Measurements from ENCODE around the gene FNDC3A. TPM values are rescaled to one million over a fixed set of nuclear protein-coding genes. Genes with fewer than 3 reads are reported as not detected.
A peak's percentile ranks its signal among the peaks of the same experiment; 100 is the strongest.
"Not testable (repeated sequence)": the region's sequence is repeated elsewhere in the genome, so short reads cannot be mapped to it uniquely, and the experiment has no call there.

FNDC3A gene
- total and polyA plus RNA-seq, 4 experiments from 2014 or later, result 4.6 to 44.4 (median 28.1) TPM

- no peaks in the 10 kb centered on the region for H3K9me3 ChIP-seq (ENCODE audit: control insufficient read depth in 1 of 2, low read length in 2 of 2)
- Mint-ChIP-seq H3K9me3 (peaks cover 0 to 5% (median 1%) of the 10 kb centered on the region in 8 donors), H3K36me3 (peaks cover 22 to 34% of the 10 kb centered on the region in 2 donors), H3K4me1 (peaks cover 8 to 42% (median 29%) of the 10 kb centered on the region in 4 donors), H3K27ac (no peak overlapping the region), H3K27me3 (no peaks in the 10 kb centered on the region), H3K4me3 (no peak overlapping the region)
- no peak overlapping the region for H3K27ac ChIP-seq (ENCODE audit: low read depth, low read length)
- no peak for DNase-seq
- intact Hi-C loops (cut with micrococcal nuclease), result no loop called here
- no peaks in the 10 kb centered on the region for H3K4me1 ChIP-seq (ENCODE audit: insufficient read depth, low read length)
- no peaks in the 10 kb centered on the region for H3K27me3 ChIP-seq (ENCODE audit: insufficient read depth, low read length)
- no peak overlapping the region for H3K4me3 ChIP-seq (ENCODE audit: low read length in 2 of 2)
- H3K36me3 ChIP-seq (ENCODE audit: insufficient read depth, low read length), result no peaks in the 10 kb centered on the region
- ChIA-PET POLR2A (ENCODE audit: partially characterized antibody) (no interaction called here), CTCF (ENCODE audit: partially characterized antibody) (interaction anchor here (1.0 kb wide), 1 partner anchor 17 kb away, joined by 3 read pairs; the partner anchor contains the start of gene FNDC3A)
Observed at GRCh38 chr13:48993150-48993549, 17.4 kb downstream of the FNDC3A start.

- H3K36me3 ChIP-seq (ENCODE audit: insufficient read depth, low read length), result no peaks in the 10 kb centered on the region
- H3K4me3 ChIP-seq (ENCODE audit: low read length in 2 of 2), result no peak overlapping the region
Observed at GRCh38 chr13:48994706-48995105, 19.0 kb downstream of the FNDC3A start.

GRCh38 chr13:48998641-48999292, 23.1 kb downstream of the FNDC3A start:
- Histone ChIP-seq H3K27ac (ENCODE audit: low read depth, low read length) (no peak overlapping the region), H3K36me3 (ENCODE audit: insufficient read depth, low read length) (no peaks in the 10 kb centered on the region), H3K4me1 (ENCODE audit: insufficient read depth, low read length) (no peaks in the 10 kb centered on the region), H3K9me3 (ENCODE audit: control insufficient read depth in 1 of 2, low read length in 2 of 2) (no peaks in the 10 kb centered on the region), H3K27me3 (ENCODE audit: insufficient read depth, low read length) (no peaks in the 10 kb centered on the region), H3K4me3 (ENCODE audit: low read length in 2 of 2) (no peak overlapping the region)
- Mint-ChIP-seq H3K4me3 (peak overlapping the region in 1 of 8 donors; percentile 17), H3K36me3 (peaks cover 45 to 53% of the 10 kb centered on the region in 2 donors), H3K27ac (no peak overlapping the region), H3K4me1 (peaks cover 21 to 37% (median 26%) of the 10 kb centered on the region in 4 donors), H3K9me3 (peaks cover 4 to 35% (median 30%) of the 10 kb centered on the region in 8 donors), H3K27me3 (no peaks in the 10 kb centered on the region)
- DNase-seq, result no peak
- ChIA-PET POLR2A (ENCODE audit: partially characterized antibody) (no interaction called here), CTCF (ENCODE audit: partially characterized antibody) (no interaction called here)
- intact Hi-C loops (cut with micrococcal nuclease), result no loop called here

More at GRCh38 chr13:48994706-48995105, 19.0 kb downstream of the FNDC3A start:
- Mint-ChIP-seq H3K36me3 (peaks cover 35 to 44% of the 10 kb centered on the region in 2 donors), H3K4me1 (peaks cover 13 to 39% (median 30%) of the 10 kb centered on the region in 4 donors), H3K4me3 (no peak overlapping the region), H3K27me3 (no peaks in the 10 kb centered on the region), H3K9me3 (peaks cover 3 to 17% (median 12%) of the 10 kb centered on the region in 8 donors), H3K27ac (no peak overlapping the region)
- no peaks in the 10 kb centered on the region for H3K4me1 ChIP-seq (ENCODE audit: insufficient read depth, low read length)
- ChIA-PET POLR2A (ENCODE audit: partially characterized antibody) (interaction anchor here (0.8 kb wide), 1 partner anchor 41 kb away, joined by 3 read pairs; no protein-coding TSS in a partner anchor), CTCF (ENCODE audit: partially characterized antibody) (no interaction called here)
- no peaks in the 10 kb centered on the region for H3K9me3 ChIP-seq (ENCODE audit: control insufficient read depth in 1 of 2, low read length in 2 of 2)
- no peak overlapping the region for H3K27ac ChIP-seq (ENCODE audit: low read depth, low read length)
- intact Hi-C loops (cut with micrococcal nuclease), result no loop called here
- no peaks in the 10 kb centered on the region for H3K27me3 ChIP-seq (ENCODE audit: insufficient read depth, low read length)
- DNase-seq, result no peak

DNA sequence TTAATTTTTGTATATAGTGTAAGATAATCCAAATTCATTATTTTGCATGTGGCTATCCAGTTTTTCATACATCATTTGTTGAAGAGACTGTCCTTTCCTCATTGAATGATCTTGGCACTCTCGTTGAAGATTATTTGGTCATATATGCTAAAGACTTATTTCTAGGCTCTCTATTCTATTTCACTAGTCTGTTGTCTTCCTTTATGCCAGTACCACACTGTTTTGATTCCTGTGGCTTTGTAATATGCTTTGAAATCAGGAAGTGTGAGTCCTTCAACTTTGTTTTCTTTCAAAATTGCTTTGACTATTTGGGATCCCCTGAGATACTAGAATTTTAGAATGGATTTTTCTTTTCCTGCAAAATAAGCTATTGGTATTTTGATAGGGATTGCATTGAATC, 24.5 kb downstream of the FNDC3A start:
- Mint-ChIP-seq H3K4me1 (peaks cover 19 to 33% (median 23%) of the 10 kb centered on the region in 4 donors), H3K9me3 (peaks cover 4 to 35% (median 30%) of the 10 kb centered on the region in 8 donors), H3K27me3 (no peaks in the 10 kb centered on the region), H3K27ac (no peak overlapping the region), H3K4me3 (no peak overlapping the region), H3K36me3 (peaks cover 40 to 53% of the 10 kb centered on the region in 2 donors)
- Histone ChIP-seq H3K27me3 (ENCODE audit: insufficient read depth, low read length) (no peaks in the 10 kb centered on the region), H3K9me3 (ENCODE audit: control insufficient read depth in 1 of 2, low read length in 2 of 2) (no peaks in the 10 kb centered on the region), H3K4me1 (ENCODE audit: insufficient read depth, low read length) (no peaks in the 10 kb centered on the region), H3K4me3 (ENCODE audit: low read length in 2 of 2) (no peak overlapping the region), H3K27ac (ENCODE audit: low read depth, low read length) (no peak overlapping the region), H3K36me3 (ENCODE audit: insufficient read depth, low read length) (no peaks in the 10 kb centered on the region)
- POLR2A ChIA-PET (ENCODE audit: partially characterized antibody), result no interaction called here
- CTCF ChIA-PET (ENCODE audit: partially characterized antibody), result interaction anchor here (0.6 kb wide), 1 partner anchor 107 kb away, joined by 3 read pairs; no protein-coding TSS in a partner anchor
- intact Hi-C loops (cut with micrococcal nuclease), result no loop called here
- no peak for DNase-seq

GRCh38 chr13:49018986-49019635, 43.4 kb downstream of the FNDC3A start:
- H3K4me3 ChIP-seq (ENCODE audit: low read length in 2 of 2); H3K27ac Mint-ChIP-seq; H3K27me3 ChIP-seq (ENCODE audit: insufficient read depth, low read length); DNase-seq; POLR2A ChIA-PET (ENCODE audit: partially characterized antibody); H3K27me3 Mint-ChIP-seq; H3K4me1 ChIP-seq (ENCODE audit: insufficient read depth, low read length); H3K27ac ChIP-seq (ENCODE audit: low read depth, low read length); intact Hi-C loops (cut with micrococcal nuclease); H3K4me3 Mint-ChIP-seq; H3K4me1 Mint-ChIP-seq; H3K9me3 ChIP-seq (ENCODE audit: control insufficient read depth in 1 of 2, low read length in 2 of 2); H3K36me3 ChIP-seq (ENCODE audit: insufficient read depth, low read length); CTCF ChIA-PET (ENCODE audit: partially characterized antibody): not testable (repeated sequence)
- Mint-ChIP-seq H3K36me3 (peaks cover 30 to 45% of the 10 kb centered on the region in 2 donors), H3K9me3 (peaks cover 0 to 11% (median 3%) of the 10 kb centered on the region in 8 donors)

DNA sequence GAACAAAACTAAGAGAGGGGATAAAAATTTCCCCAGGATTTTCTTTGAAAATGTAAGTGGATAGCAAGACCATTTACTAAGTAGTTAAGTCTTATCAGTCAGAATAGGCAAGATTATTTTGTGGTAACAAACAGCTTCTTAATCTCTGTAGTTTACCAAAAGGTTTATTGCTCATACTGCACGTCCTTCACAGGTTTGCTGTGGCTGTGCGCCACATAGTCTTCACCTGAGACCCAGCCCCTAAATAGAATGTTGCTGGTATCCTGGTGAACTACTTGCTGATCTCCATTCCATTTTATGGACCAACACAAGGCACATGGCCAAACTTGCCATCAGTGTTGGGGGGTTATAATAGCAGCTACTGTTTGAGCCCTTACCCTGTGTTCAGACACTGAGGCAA, 44.6 kb downstream of the FNDC3A start:
- H3K9me3 ChIP-seq (ENCODE audit: control insufficient read depth in 1 of 2, low read length in 2 of 2), result no peaks in the 10 kb centered on the region
- no peak overlapping the region for H3K27ac Mint-ChIP-seq
- no peak overlapping the region for H3K27ac ChIP-seq (ENCODE audit: low read depth, low read length)
- peaks cover 0 to 7% (median 0%) of the 10 kb centered on the region in 4 donors for H3K4me1 Mint-ChIP-seq
- DNase-seq, result no peak
- no peak overlapping the region for H3K4me3 ChIP-seq (ENCODE audit: low read length in 2 of 2)
- intact Hi-C loops (cut with micrococcal nuclease), result no loop called here
- CTCF ChIA-PET (ENCODE audit: partially characterized antibody), result interaction anchor here (0.9 kb wide), 1 partner anchor 40 kb away, joined by 3 read pairs; no protein-coding TSS in a partner anchor
- H3K9me3 Mint-ChIP-seq, result peaks cover 0 to 12% (median 1%) of the 10 kb centered on the region in 8 donors
- no peak overlapping the region for H3K4me3 Mint-ChIP-seq
- H3K27me3 Mint-ChIP-seq, result no peaks in the 10 kb centered on the region
- peaks cover 35 to 49% of the 10 kb centered on the region in 2 donors for H3K36me3 Mint-ChIP-seq
- POLR2A ChIA-PET (ENCODE audit: partially characterized antibody), result no interaction called here
- H3K36me3 ChIP-seq (ENCODE audit: insufficient read depth, low read length), result no peaks in the 10 kb centered on the region
- no peaks in the 10 kb centered on the region for H3K27me3 ChIP-seq (ENCODE audit: insufficient read depth, low read length)
- no peaks in the 10 kb centered on the region for H3K4me1 ChIP-seq (ENCODE audit: insufficient read depth, low read length)

DNA sequence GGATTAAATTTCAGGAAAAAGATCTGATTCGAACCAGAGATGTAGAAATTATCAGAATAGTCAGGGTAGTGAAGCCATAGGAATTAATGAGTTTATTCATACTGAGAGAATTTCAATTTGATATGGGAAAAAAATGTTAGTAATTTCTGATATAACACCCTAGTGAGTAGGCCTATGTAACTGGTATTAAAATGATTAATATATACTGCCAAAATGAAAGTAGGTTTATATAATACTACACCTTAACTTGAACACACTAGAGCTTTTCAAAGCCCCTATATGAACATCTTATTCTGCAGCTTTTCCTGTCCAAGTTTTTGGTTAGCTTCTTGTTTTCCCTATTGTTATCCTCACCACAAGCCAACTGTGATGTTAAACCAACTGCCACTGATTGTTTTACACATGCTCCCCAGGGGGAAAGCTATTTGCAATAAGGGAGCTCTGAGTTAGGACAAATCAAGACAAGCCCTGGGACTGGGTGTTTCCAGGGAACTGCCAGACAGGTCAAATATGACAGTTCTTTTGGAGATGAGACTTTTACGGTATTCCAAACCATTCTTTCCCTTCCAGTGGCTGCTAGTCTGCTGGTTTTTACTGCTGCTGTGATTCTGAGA, 45.3 kb downstream of the FNDC3A start:
- peaks cover 0 to 12% (median 1%) of the 10 kb centered on the region in 8 donors for H3K9me3 Mint-ChIP-seq
- ChIA-PET POLR2A (ENCODE audit: partially characterized antibody) (no interaction called here), CTCF (ENCODE audit: partially characterized antibody) (interaction anchor here (0.9 kb wide), 2 partner anchors 41 to 64 kb away, joined by 3 read pairs; no protein-coding TSS in a partner anchor)
- H3K4me1 ChIP-seq (ENCODE audit: insufficient read depth, low read length), result no peaks in the 10 kb centered on the region
- no peak overlapping the region for H3K27ac Mint-ChIP-seq
- no peaks in the 10 kb centered on the region for H3K27me3 Mint-ChIP-seq
- peaks cover 35 to 49% of the 10 kb centered on the region in 2 donors for H3K36me3 Mint-ChIP-seq
- no peak overlapping the region for H3K4me3 Mint-ChIP-seq
- peaks cover 0 to 7% (median 0%) of the 10 kb centered on the region in 4 donors for H3K4me1 Mint-ChIP-seq
- H3K4me3 ChIP-seq (ENCODE audit: low read length in 2 of 2), result no peak overlapping the region
- H3K27me3 ChIP-seq (ENCODE audit: insufficient read depth, low read length), result no peaks in the 10 kb centered on the region
- no peak for DNase-seq
- H3K9me3 ChIP-seq (ENCODE audit: control insufficient read depth in 1 of 2, low read length in 2 of 2), result no peaks in the 10 kb centered on the region
- no peaks in the 10 kb centered on the region for H3K36me3 ChIP-seq (ENCODE audit: insufficient read depth, low read length)
- intact Hi-C loops (cut with micrococcal nuclease), result no loop called here
- H3K27ac ChIP-seq (ENCODE audit: low read depth, low read length), result no peak overlapping the region

Measured in CD4-positive, alpha-beta memory T cell (primary cell).